ENCODE results near the gene KICS2.

KICS2 gene

DNA sequence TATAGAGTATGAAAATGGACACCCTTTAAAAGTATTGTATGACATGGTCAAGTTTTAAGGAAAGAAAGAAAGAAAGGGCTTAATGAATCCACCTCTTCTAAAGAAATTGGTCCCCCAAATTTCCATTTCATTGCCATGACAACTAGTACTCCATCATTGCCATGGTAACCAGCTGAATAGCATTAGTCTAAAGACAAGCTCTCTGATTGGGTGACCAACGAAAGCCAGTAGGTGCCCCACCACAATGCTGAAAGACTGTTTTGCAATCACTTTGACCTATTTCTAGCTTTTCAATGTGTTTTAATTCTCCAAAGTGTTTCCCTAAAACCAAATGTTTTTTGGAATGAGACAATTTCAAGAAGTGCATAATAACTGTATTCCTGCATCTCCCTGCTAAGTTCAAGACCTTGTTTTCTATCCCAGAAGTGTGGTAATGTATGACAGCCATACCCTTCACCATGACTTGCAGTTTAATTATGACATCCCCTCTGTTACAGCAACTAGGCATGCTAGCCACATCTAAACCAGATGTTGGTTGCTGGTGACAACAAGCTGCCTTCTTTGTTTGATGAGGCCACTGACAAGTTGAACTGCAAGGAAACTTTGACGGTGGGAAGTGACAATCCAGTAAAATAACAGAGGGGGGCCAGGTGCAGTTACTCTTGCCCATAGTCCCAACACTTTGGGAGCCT, 46.7 kb downstream of the KICS2 start:
- TF ChIP-seq FOXM1 (IDR thresholded peaks at IDR 0.05; ENCODE audit: borderline replicate concordance) (no peak), FOXA1 (IDR thresholded peaks at IDR 0.05) (no peak), ELF4 (IDR thresholded peaks at IDR 0.05) (no peak), SP1 (IDR thresholded peaks at IDR 0.05) (no peak), L3MBTL2 (conservative IDR thresholded peaks at IDR 0.05) (no peak), TARDBP (IDR thresholded peaks at IDR 0.05) (no peak), NFRKB (IDR thresholded peaks at IDR 0.05) (no peak), FOXK2 (IDR thresholded peaks at IDR 0.05) (no peak), LEF1 (IDR thresholded peaks at IDR 0.05; ENCODE audit: borderline replicate concordance) (no peak), ARNT (IDR thresholded peaks at IDR 0.05) (no peak), BHLHE40 (IDR thresholded peaks at IDR 0.05; ENCODE audit: borderline replicate concordance) (no peak), ZNF384 (IDR thresholded peaks at IDR 0.05) (no peak), HDGF (IDR thresholded peaks at IDR 0.05; ENCODE audit: borderline replicate concordance) (no peak), SUZ12 (IDR thresholded peaks at IDR 0.05) (no peak), CTBP1 (IDR thresholded peaks at IDR 0.05; ENCODE audit: borderline replicate concordance) (no peak)
- TF ChIP-seq, protein P1, sequence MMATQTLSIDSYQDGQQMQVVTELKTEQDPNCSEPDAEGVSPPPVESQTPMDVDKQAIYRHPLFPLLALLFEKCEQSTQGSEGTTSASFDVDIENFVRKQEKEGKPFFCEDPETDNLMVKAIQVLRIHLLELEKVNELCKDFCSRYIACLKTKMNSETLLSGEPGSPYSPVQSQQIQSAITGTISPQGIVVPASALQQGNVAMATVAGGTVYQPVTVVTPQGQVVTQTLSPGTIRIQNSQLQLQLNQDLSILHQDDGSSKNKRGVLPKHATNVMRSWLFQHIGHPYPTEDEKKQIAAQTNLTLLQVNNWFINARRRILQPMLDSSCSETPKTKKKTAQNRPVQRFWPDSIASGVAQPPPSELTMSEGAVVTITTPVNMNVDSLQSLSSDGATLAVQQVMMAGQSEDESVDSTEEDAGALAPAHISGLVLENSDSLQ (IDR thresholded peaks at IDR 0.05) = no peak
- ChIA-PET CTCF (interaction anchor here (1.0 kb wide), 1 partner anchor 81 kb away, joined by 3 read pairs; no protein-coding TSS in a partner anchor), POLR2A (no interaction called here)
- DNase-seq (ENCODE audit: extremely low spot score) = no peak

DNA sequence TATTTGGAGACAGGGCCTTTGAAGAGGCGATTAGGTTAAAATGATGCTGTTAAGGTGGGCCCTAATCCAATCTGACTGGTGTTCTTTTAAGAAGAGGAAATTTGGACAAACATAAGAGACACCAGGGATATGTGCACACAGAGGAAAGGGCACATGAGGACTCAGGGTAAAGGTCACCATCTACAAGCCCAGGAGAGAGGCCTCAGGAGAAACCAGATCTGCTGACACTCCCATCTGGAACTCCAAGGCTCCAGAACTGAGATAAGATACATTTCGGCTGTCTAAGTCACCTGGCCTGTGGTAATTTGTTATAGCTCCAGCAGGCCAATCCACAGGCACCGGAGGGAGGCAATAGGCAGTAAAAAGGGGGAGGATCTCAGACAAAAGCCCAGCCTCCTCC, 48.6 kb downstream of the KICS2 start:
- no peak for TF ChIP-seq SUZ12 (IDR thresholded peaks at IDR 0.05)
- no peak for TF ChIP-seq ELF4 (IDR thresholded peaks at IDR 0.05)
- no peak for TF ChIP-seq BHLHE40 (IDR thresholded peaks at IDR 0.05; ENCODE audit: borderline replicate concordance)
- TF ChIP-seq, protein P1 (IDR thresholded peaks at IDR 0.05) = no peak
- TF ChIP-seq ARNT (IDR thresholded peaks at IDR 0.05) = no peak
- no peak for TF ChIP-seq LEF1 (IDR thresholded peaks at IDR 0.05; ENCODE audit: borderline replicate concordance)
- TF ChIP-seq FOXM1 (IDR thresholded peaks at IDR 0.05; ENCODE audit: borderline replicate concordance) = no peak
- TF ChIP-seq TARDBP (IDR thresholded peaks at IDR 0.05) = no peak
- no peak for TF ChIP-seq ZNF384 (IDR thresholded peaks at IDR 0.05)
- no peak for TF ChIP-seq FOXA1 (IDR thresholded peaks at IDR 0.05)
- no peak for TF ChIP-seq L3MBTL2 (conservative IDR thresholded peaks at IDR 0.05)
- TF ChIP-seq FOXK2 (IDR thresholded peaks at IDR 0.05) = no peak
- TF ChIP-seq NFRKB (IDR thresholded peaks at IDR 0.05) = no peak
- TF ChIP-seq HDGF (IDR thresholded peaks at IDR 0.05; ENCODE audit: borderline replicate concordance) = no peak
- TF ChIP-seq SP1 (IDR thresholded peaks at IDR 0.05) = no peak
- TF ChIP-seq CTBP1 (IDR thresholded peaks at IDR 0.05; ENCODE audit: borderline replicate concordance) = no peak
- POLR2A ChIA-PET = no interaction called here
- peak; percentile 10 for DNase-seq (ENCODE audit: extremely low spot score)
- CTCF ChIA-PET = no interaction called here

Measured in HEK293T (cell line).